Measurements from ENCODE around the gene MAGI1.

The MAGI1 gene

GRCh38 chr3:65879372-65879771, 159.3 kb downstream of the MAGI1 start:
- H3K4me3 ChIP-seq (ENCODE audit: low read length), result no peak overlapping the region
- TF ChIP-seq, protein P1, sequence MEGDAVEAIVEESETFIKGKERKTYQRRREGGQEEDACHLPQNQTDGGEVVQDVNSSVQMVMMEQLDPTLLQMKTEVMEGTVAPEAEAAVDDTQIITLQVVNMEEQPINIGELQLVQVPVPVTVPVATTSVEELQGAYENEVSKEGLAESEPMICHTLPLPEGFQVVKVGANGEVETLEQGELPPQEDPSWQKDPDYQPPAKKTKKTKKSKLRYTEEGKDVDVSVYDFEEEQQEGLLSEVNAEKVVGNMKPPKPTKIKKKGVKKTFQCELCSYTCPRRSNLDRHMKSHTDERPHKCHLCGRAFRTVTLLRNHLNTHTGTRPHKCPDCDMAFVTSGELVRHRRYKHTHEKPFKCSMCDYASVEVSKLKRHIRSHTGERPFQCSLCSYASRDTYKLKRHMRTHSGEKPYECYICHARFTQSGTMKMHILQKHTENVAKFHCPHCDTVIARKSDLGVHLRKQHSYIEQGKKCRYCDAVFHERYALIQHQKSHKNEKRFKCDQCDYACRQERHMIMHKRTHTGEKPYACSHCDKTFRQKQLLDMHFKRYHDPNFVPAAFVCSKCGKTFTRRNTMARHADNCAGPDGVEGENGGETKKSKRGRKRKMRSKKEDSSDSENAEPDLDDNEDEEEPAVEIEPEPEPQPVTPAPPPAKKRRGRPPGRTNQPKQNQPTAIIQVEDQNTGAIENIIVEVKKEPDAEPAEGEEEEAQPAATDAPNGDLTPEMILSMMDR (IDR thresholded peaks at IDR 0.05; ENCODE audit: insufficient read depth, low read depth, low read length, missing control alignments), result no peak
- no peak for DNase-seq (ENCODE audit: low read depth)

DNA sequence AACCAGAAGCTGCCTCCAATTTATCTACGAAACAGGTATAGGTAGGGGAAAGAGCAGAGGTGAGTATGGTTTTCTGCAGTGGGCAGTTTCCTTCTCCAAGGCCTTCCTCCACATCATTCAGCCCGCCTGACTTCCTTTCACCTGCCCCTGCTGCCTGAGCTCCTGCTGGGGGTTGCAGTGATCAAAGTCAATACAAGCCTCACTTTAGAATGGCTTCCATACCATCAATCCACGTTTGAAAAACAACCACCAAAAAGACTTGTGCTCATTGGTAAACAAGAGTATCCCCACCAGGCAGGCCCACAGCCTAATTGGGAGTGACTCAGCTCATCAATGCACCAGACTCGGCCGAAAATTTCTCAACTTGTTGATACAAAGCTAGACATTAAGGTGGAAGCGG, 159.9 kb downstream of the MAGI1 start:
- no peak overlapping the region for H3K4me3 ChIP-seq (ENCODE audit: low read length)
- TF ChIP-seq, protein P1 (IDR thresholded peaks at IDR 0.05; ENCODE audit: insufficient read depth, low read depth, low read length, missing control alignments), result no peak
- no peak for DNase-seq (ENCODE audit: low read depth)

DNA sequence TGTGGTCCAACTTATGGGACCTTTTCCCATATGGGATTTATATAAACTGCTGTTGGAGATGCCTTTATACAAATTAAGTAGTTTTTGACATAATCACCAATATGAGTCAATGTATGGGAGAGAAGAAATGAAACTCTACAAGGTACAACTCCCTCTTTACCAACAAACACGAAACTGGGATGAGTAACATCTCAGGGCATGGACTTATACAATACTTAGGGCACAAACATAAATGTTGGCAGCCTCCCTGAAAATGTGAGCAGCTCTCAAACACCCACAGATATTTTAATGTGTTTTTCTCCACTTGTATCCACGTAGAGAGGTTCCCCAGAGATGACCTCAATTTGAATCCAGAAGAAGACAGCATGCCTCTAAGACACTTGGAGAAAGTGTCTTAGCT, 161.6 kb downstream of the MAGI1 start:
- TF ChIP-seq, protein P1 (IDR thresholded peaks at IDR 0.05; ENCODE audit: insufficient read depth, low read depth, low read length, missing control alignments), result no peak
- no peak overlapping the region for H3K4me3 ChIP-seq (ENCODE audit: low read length)
- DNase-seq (ENCODE audit: low read depth), result peak; percentile 75

- no peak overlapping the region for H3K4me3 ChIP-seq (ENCODE audit: low read length)
- TF ChIP-seq, protein P1 (IDR thresholded peaks at IDR 0.05; ENCODE audit: insufficient read depth, low read depth, low read length, missing control alignments), result no peak
- no peak for DNase-seq (ENCODE audit: low read depth)
These were observed 162.7 kb downstream of the MAGI1 start for GRCh38 chr3:65876028-65876420.

GRCh38 chr3:65875393-65876027, 163.2 kb downstream of the MAGI1 start:
- TF ChIP-seq, protein P1 (IDR thresholded peaks at IDR 0.05; ENCODE audit: insufficient read depth, low read depth, low read length, missing control alignments), result no peak
- H3K4me3 ChIP-seq (ENCODE audit: low read length), result no peak overlapping the region
- peak; percentile 25 for DNase-seq (ENCODE audit: low read depth)

DNA sequence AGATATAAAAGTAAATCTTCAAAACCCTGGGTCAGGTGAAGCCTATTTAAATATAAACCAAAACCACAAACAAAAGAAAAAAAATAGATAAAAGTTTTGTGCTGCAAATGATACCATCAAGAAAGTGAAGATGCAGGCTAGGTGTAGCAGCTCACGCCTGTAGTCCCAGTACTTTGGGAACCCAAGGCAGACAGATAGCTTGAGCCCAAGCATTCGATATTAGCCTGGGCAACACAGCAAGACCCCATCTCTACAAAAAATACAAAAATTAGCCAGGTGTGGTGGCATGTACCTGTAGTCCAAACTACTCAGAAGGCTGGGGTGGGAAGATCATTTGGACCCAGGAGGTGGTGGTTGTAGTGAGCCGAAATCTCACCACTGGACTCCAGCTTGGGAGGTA, 164.8 kb downstream of the MAGI1 start:
- no peak overlapping the region for H3K4me3 ChIP-seq (ENCODE audit: low read length)
- TF ChIP-seq, protein P1 (IDR thresholded peaks at IDR 0.05; ENCODE audit: insufficient read depth, low read depth, low read length, missing control alignments), result no peak
- DNase-seq (ENCODE audit: low read depth), result no peak

DNA sequence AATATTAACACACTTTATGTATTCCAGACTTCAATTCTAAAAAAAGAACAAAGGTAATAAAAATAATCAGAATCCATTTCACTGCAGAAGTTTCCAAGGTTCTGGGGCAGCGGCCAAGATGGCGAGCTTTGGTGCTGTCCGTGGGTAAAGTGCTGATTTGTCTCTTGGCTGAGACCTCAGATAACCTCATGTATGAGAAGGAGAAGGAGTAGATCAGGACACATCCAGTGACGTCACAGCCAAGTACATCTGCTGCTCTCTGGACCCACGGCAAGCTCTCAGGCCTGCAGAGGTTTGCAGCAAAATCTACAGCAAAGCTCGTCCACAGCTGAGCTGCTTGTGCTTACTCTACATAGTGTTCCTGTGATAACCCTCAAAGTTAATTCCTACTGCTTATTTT, 165.7 kb downstream of the MAGI1 start:
- TF ChIP-seq, protein P1 (IDR thresholded peaks at IDR 0.05; ENCODE audit: insufficient read depth, low read depth, low read length, missing control alignments), result no peak
- DNase-seq (ENCODE audit: low read depth), result no peak
- H3K4me3 ChIP-seq (ENCODE audit: low read length), result no peak overlapping the region

Measured in epithelial cell of esophagus (primary cell).